Measurements from ENCODE around the gene SPTA1.

DNA sequence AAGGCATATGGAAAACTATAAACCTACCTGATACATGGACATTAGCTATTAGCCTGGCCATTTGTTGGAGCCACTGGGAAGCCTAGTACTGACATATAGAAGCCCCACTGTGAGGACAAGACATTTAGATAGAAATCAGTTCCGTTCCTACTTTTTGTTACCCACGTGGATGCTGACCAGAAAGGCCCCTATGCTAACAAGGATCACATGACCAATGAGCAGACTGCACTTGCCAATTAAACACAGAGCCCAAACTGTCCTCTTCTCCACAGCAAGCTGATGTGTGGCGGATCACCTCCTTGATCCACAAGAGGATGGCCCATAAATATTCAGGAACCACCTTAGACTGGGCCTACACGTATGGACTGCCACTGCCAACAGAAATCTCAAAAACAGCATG lies 45.2 kb upstream of the SPTA1 start:
- TF ChIP-seq ZNF274 (IDR thresholded peaks at IDR 0.05; ENCODE audit: low read depth, low read length) (no peak), YY1 (IDR thresholded peaks at IDR 0.05; ENCODE audit: insufficient read depth, insufficient read length) (no peak), SUZ12 (IDR thresholded peaks at IDR 0.05; ENCODE audit: extremely low read depth, insufficient read depth, insufficient read length) (no peak)
